ENCODE measurements around the gene RPL37.
"Not testable (repeated sequence)": the region's sequence is repeated elsewhere in the genome, so short reads cannot be mapped to it uniquely, and the experiment has no call there.

RPL37 gene

DNA sequence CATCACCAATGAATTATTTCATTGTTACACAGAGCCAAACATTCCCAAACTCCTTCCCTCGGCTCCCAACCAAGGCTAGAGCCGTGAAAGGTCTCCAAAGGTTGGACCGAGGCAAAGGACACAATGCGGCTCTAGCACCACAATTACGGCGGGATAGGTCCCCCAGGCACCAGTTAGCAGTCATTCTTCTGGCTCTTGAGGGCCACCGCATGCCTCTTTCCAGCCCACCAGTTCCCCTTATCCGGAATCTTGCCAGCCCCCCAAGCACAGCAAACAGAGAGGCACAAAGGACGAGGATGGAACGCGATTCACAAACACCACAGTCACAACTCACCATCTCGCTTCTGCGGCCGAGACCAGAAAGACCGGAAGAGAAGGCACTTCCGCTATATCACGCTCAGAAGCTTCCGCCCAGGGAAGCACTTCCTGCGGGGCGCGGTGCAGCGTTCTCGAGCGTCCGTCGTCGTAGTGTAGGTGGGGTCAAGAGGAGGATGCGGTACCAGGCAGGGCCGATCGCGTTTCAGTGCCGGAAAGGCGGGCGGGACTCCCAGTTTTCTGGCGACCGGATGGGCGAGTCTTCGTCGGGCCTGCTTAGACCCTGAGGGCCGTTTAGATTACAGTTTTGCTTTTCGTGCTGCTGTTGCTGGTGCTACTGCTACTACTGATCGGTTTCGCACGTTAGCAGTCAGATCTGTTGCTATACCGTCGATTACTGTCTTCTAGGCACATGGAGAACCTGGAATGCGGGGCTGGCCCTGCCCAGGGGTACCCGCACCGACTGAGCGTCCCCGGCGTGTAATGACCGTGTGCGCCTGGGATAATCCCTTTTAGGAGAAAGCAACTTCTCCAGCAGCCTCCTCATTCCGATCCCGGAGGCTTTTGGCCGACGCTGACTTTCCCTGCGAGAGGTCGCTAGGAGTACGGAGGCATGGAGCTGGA is at the start of gene RPL37:
Gene RPL37 (minus strand): TSS at position 374 of the 939 bp plus-strand sequence. CDS start 37 bp downstream, at position 337.
- DNase-seq (ENCODE audit: low spot score): peak; percentile 97

DNA sequence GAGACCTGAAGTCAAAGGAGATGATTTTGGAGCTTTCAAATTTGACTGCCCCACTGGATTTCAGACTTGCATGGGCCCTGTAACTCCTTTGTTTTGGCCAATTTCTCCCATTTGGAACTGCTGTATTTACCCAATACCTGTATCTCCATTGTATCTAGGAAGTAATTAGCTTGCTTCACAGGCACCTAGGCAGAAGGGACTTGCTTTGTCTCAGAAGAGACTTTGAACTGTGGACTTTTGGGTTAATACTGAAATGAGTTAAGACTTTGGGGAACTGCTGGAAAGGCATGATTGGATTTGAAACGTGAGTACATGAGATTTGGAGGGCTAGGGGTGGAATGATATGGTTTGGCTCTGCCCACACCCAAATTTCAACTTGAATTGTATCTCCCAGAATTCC is 48.0 kb upstream of the RPL37 start:
- DNase-seq (ENCODE audit: low spot score): not testable (repeated sequence)

GRCh38 chr5:40882291-40882690 is 47.3 kb upstream of the RPL37 start:
- no peak for DNase-seq (ENCODE audit: low spot score)

GRCh38 chr5:40879163-40879942 is 44.3 kb upstream of the RPL37 start:
- DNase-seq (ENCODE audit: low spot score): peak; percentile 66

DNA sequence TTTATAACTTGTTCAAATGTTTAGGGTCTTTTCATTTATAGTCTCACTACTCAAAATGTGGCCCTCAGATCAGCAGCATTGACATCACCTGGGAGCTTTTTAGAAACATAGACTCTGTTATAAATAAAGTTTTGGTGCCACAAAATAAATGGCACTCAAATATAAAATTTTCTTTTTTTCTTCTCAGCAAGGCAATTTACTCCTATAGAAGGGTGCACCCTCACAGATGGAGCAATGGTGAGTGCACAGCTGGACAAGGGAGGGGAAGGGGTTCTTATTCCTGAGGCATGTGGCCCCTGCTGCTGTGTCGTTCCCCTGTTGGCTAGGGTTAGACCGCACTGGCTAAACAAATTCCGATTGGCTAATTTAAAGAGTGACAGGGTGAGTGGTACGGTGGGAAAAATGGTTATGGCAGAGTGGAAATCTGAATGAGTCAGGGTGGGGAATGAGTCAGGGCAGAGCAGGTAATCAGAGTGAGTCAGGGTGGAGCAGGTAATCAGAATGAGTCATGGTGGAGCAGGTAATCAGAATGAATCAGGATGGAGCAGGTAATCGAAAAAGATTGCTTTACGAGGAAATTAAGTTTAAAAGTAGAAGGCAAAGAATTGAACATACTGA is 42.5 kb upstream of the RPL37 start:
- no peak for DNase-seq (ENCODE audit: low spot score)

DNA sequence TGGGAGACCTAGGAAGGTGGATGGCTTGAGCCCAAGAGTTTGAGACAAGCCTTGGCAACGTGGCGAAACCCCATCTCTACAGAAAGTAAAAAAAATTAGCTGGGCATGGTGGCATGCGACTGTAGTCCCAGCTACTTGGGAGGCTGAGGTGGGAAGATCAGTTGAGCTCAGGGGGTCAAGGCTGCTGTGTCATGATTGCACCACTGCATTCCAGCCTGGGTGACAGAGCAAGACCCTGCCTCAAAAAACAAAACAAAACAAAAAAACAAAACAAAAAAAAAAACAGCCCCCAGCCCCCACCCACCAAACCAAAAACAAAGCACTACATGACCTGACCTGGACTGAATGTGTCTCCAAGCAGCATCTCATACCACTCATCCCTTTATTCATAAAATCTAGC is 40.9 kb upstream of the RPL37 start:
- DNase-seq (ENCODE audit: low spot score): no peak

DNA sequence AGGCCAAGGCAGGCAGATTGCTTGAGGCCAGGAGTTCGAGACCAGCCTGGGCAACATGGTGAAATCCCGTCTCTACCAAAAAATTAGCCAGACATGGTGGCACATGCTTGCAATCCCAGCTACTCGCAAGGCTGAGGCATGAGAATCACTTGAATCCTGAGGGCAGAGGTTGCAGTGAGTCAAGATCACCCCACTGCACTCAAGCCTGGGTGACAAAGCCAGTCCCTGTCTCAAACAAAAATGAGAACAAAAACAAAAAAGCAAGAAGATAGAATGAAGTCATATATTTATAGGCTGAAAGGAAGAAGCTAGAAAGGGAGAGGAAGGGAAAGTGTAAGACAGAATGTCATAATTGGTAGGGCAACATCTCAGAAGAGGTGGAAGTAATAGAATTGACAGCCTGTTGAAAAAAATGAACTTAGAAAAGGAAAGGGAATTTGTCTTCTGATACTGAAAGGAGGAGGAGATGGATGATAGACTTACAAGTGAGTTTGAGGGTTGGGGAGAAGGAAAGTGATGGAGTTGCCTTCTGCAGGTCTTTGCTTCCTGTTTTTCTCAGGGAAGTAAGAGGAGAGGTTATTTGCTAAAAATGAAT is 38.4 kb upstream of the RPL37 start:
- DNase-seq (ENCODE audit: low spot score): no peak

GRCh38 chr5:40872253-40872652 is 37.2 kb upstream of the RPL37 start:
- DNase-seq (ENCODE audit: low spot score): not testable (repeated sequence)

GRCh38 chr5:40871177-40871576 is 36.2 kb upstream of the RPL37 start:
- DNase-seq (ENCODE audit: low spot score): no peak

DNA sequence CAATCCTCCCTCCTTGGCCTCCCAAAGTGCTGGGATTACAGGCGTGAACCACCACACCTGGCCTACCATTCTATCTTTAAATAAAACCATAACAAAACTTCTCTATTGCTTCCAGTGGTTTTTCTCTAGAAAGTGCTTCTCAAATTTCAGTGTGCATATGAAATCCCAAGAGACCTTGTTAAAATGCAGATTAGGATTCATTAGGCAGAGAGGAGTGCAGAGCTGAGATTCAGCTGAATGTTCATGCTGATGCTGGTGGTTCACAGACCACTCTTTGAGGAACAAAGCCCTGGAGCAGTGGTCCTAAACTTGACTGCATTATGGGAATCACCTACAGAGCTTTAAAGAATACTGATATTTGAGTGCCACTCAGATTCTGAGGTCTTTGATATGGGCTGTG is 34.4 kb upstream of the RPL37 start:
- DNase-seq (ENCODE audit: low spot score): no peak

GRCh38 chr5:40866844-40867243 is 31.8 kb upstream of the RPL37 start:
- DNase-seq (ENCODE audit: low spot score): no peak

DNA sequence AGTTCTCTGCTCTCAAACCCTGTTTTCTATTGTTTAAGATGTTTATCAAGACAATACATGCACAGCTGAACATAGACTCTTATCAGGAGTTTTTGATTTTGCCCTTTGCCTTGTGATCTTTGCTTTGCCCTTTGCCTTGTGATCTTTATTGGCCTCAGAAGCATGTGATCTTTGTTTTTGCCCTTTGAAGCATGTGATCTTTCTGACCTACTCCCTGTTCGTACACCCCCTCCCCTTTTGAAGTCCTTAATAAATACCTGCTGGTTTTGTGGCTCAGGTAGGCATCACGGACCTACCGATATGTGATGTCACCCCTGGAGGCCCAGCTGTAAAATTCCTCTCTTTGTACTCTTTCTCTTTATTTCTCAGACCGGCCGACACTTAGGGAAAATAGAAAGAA is 30.0 kb upstream of the RPL37 start:
- DNase-seq (ENCODE audit: low spot score): not testable (repeated sequence)

DNA sequence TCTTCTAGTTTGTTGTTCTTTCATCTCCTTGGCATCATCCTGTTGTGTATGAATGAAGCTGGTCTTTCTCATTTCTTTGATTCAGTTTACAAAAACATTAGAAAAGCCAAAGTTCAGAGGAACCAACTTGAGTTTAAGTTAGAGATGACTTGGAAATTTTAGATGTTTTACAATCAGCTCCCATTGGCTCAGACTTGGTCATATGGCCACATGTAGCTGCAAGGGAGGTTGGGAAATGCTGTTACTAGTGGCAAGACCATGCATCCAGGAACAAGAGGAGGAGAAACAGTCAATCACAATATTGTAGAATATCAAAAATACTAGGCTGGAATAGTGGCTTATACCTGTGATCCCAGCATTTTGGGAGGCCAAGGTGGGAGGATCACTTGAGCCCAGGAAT is 25.7 kb upstream of the RPL37 start:
- no peak for DNase-seq (ENCODE audit: low spot score)

DNA sequence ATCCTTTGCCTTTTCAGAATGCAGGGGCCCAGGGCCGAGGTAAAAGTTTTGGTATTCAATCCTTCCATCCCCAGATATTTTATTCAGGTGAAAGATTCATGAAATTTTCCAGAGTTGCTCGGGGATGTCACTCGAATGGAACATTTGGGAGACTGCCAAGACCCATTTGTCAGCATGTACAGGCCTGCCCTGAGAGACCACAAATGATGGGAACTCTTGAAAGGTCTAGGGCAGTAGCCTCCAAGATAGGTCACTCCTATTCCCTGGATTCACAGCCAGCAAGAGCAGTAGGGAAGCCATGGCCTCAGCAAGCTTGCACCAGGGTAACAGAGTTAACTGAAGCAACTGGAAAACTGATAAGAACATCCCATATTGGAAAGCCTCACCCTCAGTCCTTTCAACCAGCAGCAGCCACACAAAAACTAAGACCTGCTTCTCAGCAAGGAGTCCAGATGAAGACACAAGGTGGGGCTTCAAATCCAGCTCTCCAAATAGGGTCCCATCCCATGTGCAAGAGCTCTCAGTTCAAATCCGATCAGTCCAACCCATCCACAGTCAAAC is 18.7 kb upstream of the RPL37 start:
- DNase-seq (ENCODE audit: low spot score): no peak

- no peak for DNase-seq (ENCODE audit: low spot score)
Observed at GRCh38 chr5:40847525-40847924, 12.5 kb upstream of the RPL37 start.

- DNase-seq (ENCODE audit: low spot score): no peak
Observed at GRCh38 chr5:40846371-40846770, 11.3 kb upstream of the RPL37 start.

- no peak for DNase-seq (ENCODE audit: low spot score)
Observed at GRCh38 chr5:40844565-40844964, 9.5 kb upstream of the RPL37 start.

GRCh38 chr5:40842351-40842750 is 7.3 kb upstream of the RPL37 start:
- peak; percentile 39 for DNase-seq (ENCODE audit: low spot score)

- DNase-seq (ENCODE audit: low spot score): peak; percentile 28
Observed at GRCh38 chr5:40841068-40841805, 6.2 kb upstream of the RPL37 start, which contains the start of gene CARD6. Gene CARD6, plus strand, starts transcription at chr5:40841367. Its CDS starts 16 bp downstream, at chr5:40841383.

DNA sequence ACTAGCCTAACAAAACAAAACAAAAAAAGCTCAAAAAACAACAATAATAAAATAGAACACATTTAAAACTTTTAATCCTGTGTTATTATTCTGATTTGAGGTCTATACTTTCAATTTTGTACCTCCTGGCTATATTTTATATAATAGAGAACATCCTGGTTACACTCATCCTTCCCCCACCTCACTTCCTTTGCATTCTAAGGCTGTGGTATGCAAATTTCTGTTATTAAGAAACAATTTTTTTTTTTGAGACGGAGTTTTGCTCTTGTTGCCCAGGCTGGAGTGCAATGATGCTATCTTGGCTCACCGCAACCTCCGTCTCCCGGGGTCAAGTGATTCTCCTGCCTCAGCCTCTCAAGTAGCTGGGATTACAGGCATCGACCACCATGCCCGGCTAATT is 3.1 kb upstream of the RPL37 start:
- DNase-seq (ENCODE audit: low spot score): no peak

DNA sequence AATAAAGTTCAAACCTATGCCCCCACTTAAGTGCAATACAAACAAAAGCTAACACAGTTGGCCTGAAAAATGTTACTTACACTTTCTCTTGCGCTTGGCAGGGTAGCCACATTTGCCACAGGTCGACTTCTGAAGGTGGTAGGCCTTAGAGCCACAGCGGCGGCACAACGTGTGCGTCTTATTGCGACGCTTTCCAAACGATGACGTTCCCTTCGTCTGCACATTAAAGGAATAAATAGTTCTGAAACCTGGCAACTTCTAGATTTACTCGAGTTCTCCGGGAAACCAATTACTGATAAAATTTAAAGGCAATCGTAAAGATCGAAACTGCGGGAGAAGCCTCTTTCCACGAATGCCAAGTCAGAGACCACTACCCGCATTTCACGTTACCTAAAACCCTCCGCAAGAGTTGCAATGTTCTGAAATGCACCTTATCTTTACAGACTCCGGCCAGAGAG is 602 bp downstream of the RPL37 start:
- DNase-seq (ENCODE audit: low spot score): no peak

Measured in GM03348 (cell line).